GM23248 (cell line): ENCODE results near the gene ALS2. TPM values are rescaled to one million over a fixed set of nuclear protein-coding genes. Genes with fewer than 3 reads are reported as not detected.
A peak's percentile ranks its signal among the peaks of the same experiment; 100 is the strongest.

Experiments used
- DNase-seq: peaks from one replicate; pipeline ENCODE4 v3.0.0-alpha.2; 2015
- H2AFZ ChIP-seq: fragments of 200-600 bp; sonication (generic); 2 replicates; pipeline ENCODE4 v1.6.1; 2016; ENCODE audit warnings: antibody characterized with exemption
- H3F3A ChIP-seq: fragments of 200-600 bp; sonication (generic); 2 replicates; pipeline ENCODE4 v1.6.1; 2016; ENCODE audit warnings: mild to moderate bottlenecking, antibody characterized with exemption, mixed run types; ENCODE audit not compliant: insufficient read depth
- H3K27ac ChIP-seq: fragments of 200-600 bp; sonication (generic); 2 replicates; pipeline ENCODE4 v1.5.1; 2016; ENCODE audit warnings: mild to moderate bottlenecking
- H3K27me3 ChIP-seq: fragments of 200-600 bp; sonication (generic); replicated peaks from 2 replicates; pipeline ENCODE4 v1.6.1; 2016; ENCODE audit warnings: mild to moderate bottlenecking; ENCODE audit not compliant: insufficient read depth
- H3K36me3 ChIP-seq: fragments of 200-600 bp; sonication (generic); 2 replicates; pipeline ENCODE4 v1.6.1; 2016; ENCODE audit warnings: low read depth, mild to moderate bottlenecking
- H3K4me1 ChIP-seq: fragments of 200-600 bp; sonication (generic); 2 replicates; pipeline ENCODE4 v1.6.1; 2016; ENCODE audit warnings: mild to moderate bottlenecking; ENCODE audit not compliant: insufficient read depth
- H3K4me2 ChIP-seq: fragments of 200-600 bp; sonication (generic); one replicate; pipeline ENCODE4 v1.6.1; 2016; ENCODE audit warnings: mild to moderate bottlenecking; ENCODE audit not compliant: unreplicated experiment
- H3K4me3 ChIP-seq: fragments of 200-600 bp; sonication (generic); 2 replicates; pipeline ENCODE4 v1.5.1; 2016; ENCODE audit warnings: mild to moderate bottlenecking
- H3K79me2 ChIP-seq: fragments of 200-600 bp; sonication (generic); 2 replicates; pipeline ENCODE4 v1.6.1; 2016; ENCODE audit warnings: mild to moderate bottlenecking; ENCODE audit not compliant: insufficient read depth
- H3K9ac ChIP-seq: fragments of 200-600 bp; sonication (generic); 2 replicates; pipeline ENCODE4 v1.6.1; 2016; ENCODE audit warnings: mild to moderate bottlenecking
- H3K9me2 ChIP-seq: fragments of 200-600 bp; sonication (generic); 2 replicates; pipeline ENCODE4 v1.6.1; 2016; ENCODE audit warnings: mixed run types, mild to moderate bottlenecking, moderate library complexity; ENCODE audit not compliant: insufficient read depth
- H3K9me3 ChIP-seq: fragments of 200-600 bp; sonication (generic); one replicate; pipeline ENCODE4 v1.6.1; 2017; ENCODE audit warnings: low read depth
- H4K20me1 ChIP-seq: fragments of 200-600 bp; sonication (generic); 2 replicates; pipeline ENCODE4 v1.6.0; 2016; ENCODE audit not compliant: insufficient read depth
- EZH2 ChIP-seq: fragments of 200-600 bp; sonication (generic); IDR thresholded peaks from 2 replicates; pipeline ENCODE4 v1.6.1; 2018; ENCODE audit warnings: antibody characterized with exemption, mild to moderate bottlenecking; ENCODE audit not compliant: insufficient read depth, poor library complexity, severe bottlenecking
- EZH2phosphoT487 ChIP-seq: fragments of 200-600 bp; sonication (generic); IDR thresholded peaks from 2 replicates; pipeline ENCODE4 v1.6.1; 2018; ENCODE audit warnings: antibody characterized with exemption, moderate library complexity, mild to moderate bottlenecking, low read depth; ENCODE audit not compliant: insufficient read depth
- WGBS, 2 experiments: methylation state at CpG; one replicate each; pipeline ENCODE4 v1.1.6; 2015 to 2017; ENCODE audit warnings: low lambda C conversion rate in 2 of 2, low coverage in 1 of 2; ENCODE audit errors: missing lambda C conversion rate in 2 of 2; 5-methylcytosine and 5-hydroxymethylcytosine counted together
- in situ Hi-C: fragments of 300-500 bp; cut with MboI; formaldehyde crosslinking; loops from 2 replicates; pipeline ENCODE4 v1.15.0; 2020
- polyA plus RNA-seq: library from polyadenylated mRNA; unstranded; fragments of >200 nt; fragmentation: Nextera tagmentation; extraction: Ambion mirVana; gene quantifications from 2 replicates; pipeline ENCODE4 v1.2.1, GENCODE V29; 2016
- total RNA-seq: library from RNA; depleted of rRNA; stranded (reverse); fragments of >200 nt; shearing (Covaris generic); gene quantifications from 2 replicates; pipeline ENCODE4 v1.2.3, GENCODE V29; 2014

Gene ALS2
- total and polyA plus RNA-seq, 2 experiments from 2014 or later = 9.5 to 17.3 TPM

- 0% methylated on average over 1 of the region's 1 CpG for WGBS, 2 experiments
- Histone ChIP-seq H3K4me1 (peaks cover 4% of the 10 kb centered on the region; the same call in 1 of the 2 replicates), H4K20me1 (no peaks in the 10 kb centered on the region), H3K4me3 (no peak overlapping the region), H3K27me3 (no peaks in the 10 kb centered on the region), H3K9ac (no peak overlapping the region), H3F3A (no peaks in the 10 kb centered on the region), H3K27ac (no peak overlapping the region), H3K36me3 (peaks cover 32% of the 10 kb centered on the region), H3K79me2 (no peaks in the 10 kb centered on the region), H3K4me2 (no peak overlapping the region), H3K9me2 (no peaks in the 10 kb centered on the region), H3K9me3 (no peaks in the 10 kb centered on the region), H2AFZ (no peak overlapping the region)
- no peak for DNase-seq
- in situ Hi-C loops = no loop called here
- TF ChIP-seq EZH2phosphoT487 (no peak), EZH2 (no peak)
Measured at GRCh38 chr2:201758234-201758633, 22.5 kb downstream of the ALS2 start.

- Histone ChIP-seq H4K20me1 (no peaks in the 10 kb centered on the region), H3K4me3 (no peak overlapping the region), H2AFZ (no peak overlapping the region), H3K4me2 (no peak overlapping the region), H3K9me2 (no peaks in the 10 kb centered on the region), H3K36me3 (peaks cover 41% of the 10 kb centered on the region), H3K27me3 (no peaks in the 10 kb centered on the region), H3K4me1 (peaks cover 4% of the 10 kb centered on the region; the same call in 1 of the 2 replicates), H3K27ac (no peak overlapping the region), H3K79me2 (no peaks in the 10 kb centered on the region), H3F3A (peaks cover 10% of the 10 kb centered on the region; the same call in 1 of the 2 replicates), H3K9ac (no peak overlapping the region), H3K9me3 (no peaks in the 10 kb centered on the region)
- WGBS, 2 experiments = 93% methylated on average over 6 of the region's 6 CpGs
- DNase-seq = peak; percentile 31
- no peak for TF ChIP-seq EZH2phosphoT487
- no peak for TF ChIP-seq EZH2
- in situ Hi-C loops = no loop called here
Measured at GRCh38 chr2:201754717-201755415, 25.9 kb downstream of the ALS2 start.

GRCh38 chr2:201751566-201751965 is 29.2 kb downstream of the ALS2 start:
- H3K27me3 ChIP-seq = no peaks in the 10 kb centered on the region
- H3K4me1 ChIP-seq = peaks cover 4% of the 10 kb centered on the region; the same call in 1 of the 2 replicates
- H3K36me3 ChIP-seq = peaks cover 39% of the 10 kb centered on the region
- no peaks in the 10 kb centered on the region for H3K9me3 ChIP-seq
- H2AFZ ChIP-seq = no peak overlapping the region
- no peaks in the 10 kb centered on the region for H3K79me2 ChIP-seq
- WGBS, 2 experiments = 77% methylated on average over 5 of the region's 5 CpGs
- no peaks in the 10 kb centered on the region for H4K20me1 ChIP-seq
- H3F3A ChIP-seq = peaks cover 10% of the 10 kb centered on the region; the same call in 1 of the 2 replicates
- H3K4me2 ChIP-seq = no peak overlapping the region
- DNase-seq = no peak
- H3K27ac ChIP-seq = no peak overlapping the region
- no peaks in the 10 kb centered on the region for H3K9me2 ChIP-seq
- TF ChIP-seq EZH2phosphoT487 = no peak
- no peak for TF ChIP-seq EZH2
- in situ Hi-C loops = no loop called here
- no peak overlapping the region for H3K4me3 ChIP-seq
- no peak overlapping the region for H3K9ac ChIP-seq

GRCh38 chr2:201746551-201746950 is 34.2 kb downstream of the ALS2 start:
- H4K20me1 ChIP-seq = no peaks in the 10 kb centered on the region
- no peak overlapping the region for H2AFZ ChIP-seq
- peaks cover 8% of the 10 kb centered on the region; the same call in 1 of the 2 replicates for H3F3A ChIP-seq
- no peaks in the 10 kb centered on the region for H3K9me3 ChIP-seq
- H3K27me3 ChIP-seq = no peaks in the 10 kb centered on the region
- no peaks in the 10 kb centered on the region for H3K79me2 ChIP-seq
- H3K36me3 ChIP-seq = peaks cover 54% of the 10 kb centered on the region
- H3K4me1 ChIP-seq = no peaks in the 10 kb centered on the region
- no peak overlapping the region for H3K9ac ChIP-seq
- no peak overlapping the region for H3K4me3 ChIP-seq
- H3K9me2 ChIP-seq = no peaks in the 10 kb centered on the region
- H3K4me2 ChIP-seq = no peak overlapping the region
- DNase-seq = no peak
- in situ Hi-C loops = no loop called here
- TF ChIP-seq EZH2 (no peak), EZH2phosphoT487 (no peak)
- no peak overlapping the region for H3K27ac ChIP-seq
- 86 to 90% methylated on average over 6 of the region's 6 CpGs for WGBS, 2 experiments
